B cell (primary cell): ENCODE data around the gene LRRC58. TPM values are rescaled to one million over a fixed set of nuclear protein-coding genes. Genes with fewer than 3 reads are reported as not detected.
"Not testable (repeated sequence)": the region's sequence is repeated elsewhere in the genome, so short reads cannot be mapped to it uniquely, and the experiment has no call there.

Experiments
- ATAC-seq: fragments of 200-7000 bp; cut with Tn5 transposase; one replicate; pipeline ENCODE4 v1.10.0; 2021; ENCODE audit warnings: low read depth, mild to moderate bottlenecking, moderate number of reproducible peaks, moderate library complexity
- CTCF ChIA-PET: fragments of 350-600 bp; sonication (Branson Sonifier 250); formaldehyde crosslinking; loops from one replicate; lab custom pipeline; 2021; ENCODE audit warnings: antibody characterized with exemption, inconsistent platforms; lab: Charles Lee
- POLR2A ChIA-PET: fragments of 350-600 bp; sonication (Branson Sonifier 250); formaldehyde crosslinking; loops from one replicate; lab custom pipeline; 2021; ENCODE audit warnings: antibody characterized with exemption; lab: Charles Lee
- DNase-seq: peaks from one replicate; pipeline ENCODE4 v3.0.0; 2013
- H2AFZ ChIP-seq: 2 replicates; pipeline ENCODE4 v1.6.1; 2012; ENCODE audit warnings: mild to moderate bottlenecking, low read depth, low read length; ENCODE audit not compliant: insufficient read depth, poor library complexity, severe bottlenecking
- H3K27ac ChIP-seq, 2 donors: 1 replicate in 1 of 2; 2 replicates in 1 of 2; pipeline ENCODE4 v1.5.1; 2012 to 2013; ENCODE audit warnings: low read length in 2 of 2, mild to moderate bottlenecking in 2 of 2, moderate library complexity in 1 of 2
- H3K27me3 ChIP-seq, 4 experiments: fragments of 200-600 bp in 1 of 4; sonication (generic) in 1 of 4; replicated peaks in 1 of 4; 1 replicate in 2 of 4; 2 replicates in 2 of 4; pipeline versions ENCODE4 v1.6.1 to v1.7.0; 2013 to 2016; ENCODE audit warnings: low read length in 3 of 4, mild to moderate bottlenecking in 2 of 4, mixed read lengths in 1 of 4, moderate library complexity in 1 of 4; ENCODE audit not compliant: insufficient read depth in 4 of 4, control insufficient read depth in 3 of 4; ENCODE audit errors: control extremely low read depth in 1 of 4
- H3K36me3 ChIP-seq, 2 experiments: replicated peaks in 1 of 2; 1 replicate in 1 of 2; 2 replicates in 1 of 2; pipeline versions ENCODE4 v1.6.1 to v1.7.1; 2013; ENCODE audit warnings: low read length in 1 of 2; ENCODE audit not compliant: insufficient read depth in 2 of 2, control insufficient read depth in 1 of 2; ENCODE audit errors: control extremely low read depth in 1 of 2, extremely low read depth in 1 of 2
- H3K4me1 ChIP-seq, 2 donors: fragments of 200-600 bp in 1 of 2; sonication (generic) in 1 of 2; 1 replicate in 1 of 2; 2 replicates in 1 of 2; pipeline versions ENCODE4 v1.5.1 to v1.6.1; 2013 to 2017; ENCODE audit warnings: low read length in 2 of 2; ENCODE audit not compliant: control insufficient read depth in 2 of 2, insufficient read depth in 2 of 2
- H3K4me2 ChIP-seq: replicated peaks from 2 replicates; pipeline ENCODE3; 2012; ENCODE audit warnings: mild to moderate bottlenecking, low read depth, low read length; ENCODE audit not compliant: poor library complexity, severe bottlenecking
- H3K4me3 ChIP-seq, 5 experiments: fragments of 200-600 bp in 1 of 5; sonication (generic) in 1 of 5; 1 replicate in 3 of 5; 2 replicates in 2 of 5; pipeline versions ENCODE4 v1.5.1 to v1.7.0; 2011 to 2016; ENCODE audit warnings: low read length in 4 of 5, mild to moderate bottlenecking in 4 of 5, low read depth in 2 of 5, control low read depth in 1 of 5, moderate library complexity in 1 of 5; ENCODE audit not compliant: insufficient read depth in 1 of 5; ENCODE audit errors: control extremely low read depth in 1 of 5, extremely low read depth in 1 of 5
- H3K79me2 ChIP-seq: fragments of 200-600 bp; sonication (generic); one replicate; pipeline ENCODE4 v1.6.0; 2016; ENCODE audit warnings: low read length; ENCODE audit not compliant: control insufficient read depth, insufficient read depth
- H3K9ac ChIP-seq: fragments of 200-600 bp; sonication (generic); 2 replicates; pipeline ENCODE4 v1.6.1; 2017; ENCODE audit warnings: mild to moderate bottlenecking, low read length, moderate library complexity
- H3K9me3 ChIP-seq, 3 donors: one replicate each; pipeline versions ENCODE4 v1.6.1 to v1.7.1; 2013; ENCODE audit warnings: low read length in 2 of 3; ENCODE audit not compliant: control insufficient read depth in 2 of 3, insufficient read depth in 1 of 3; ENCODE audit errors: control extremely low read depth in 1 of 3
- H4K20me1 ChIP-seq: 2 replicates; pipeline ENCODE4 v1.6.0; 2012; ENCODE audit warnings: mild to moderate bottlenecking, low read length; ENCODE audit not compliant: insufficient read depth, control insufficient read depth, poor library complexity, severe bottlenecking
- H3K27ac Mint-ChIP-seq: one replicate; pipeline ENCODE4 v1.8.0; 2021; ENCODE audit warnings: mixed read lengths
- H3K27me3 Mint-ChIP-seq: one replicate; pipeline ENCODE4 v1.8.0; 2021; ENCODE audit warnings: mixed read lengths
- H3K4me1 Mint-ChIP-seq: one replicate; pipeline ENCODE4 v1.8.0; 2021; ENCODE audit warnings: mixed read lengths
- H3K4me3 Mint-ChIP-seq: one replicate; pipeline ENCODE4 v1.8.0; 2021; ENCODE audit warnings: mixed read lengths
- H3K9me3 Mint-ChIP-seq: one replicate; pipeline ENCODE4 v1.8.0; 2022; ENCODE audit warnings: mixed read lengths; ENCODE audit not compliant: insufficient read depth
- CTCF ChIP-seq: fragments of 200-600 bp; IDR thresholded peaks from one replicate; pipeline ENCODE4 v1.8.0; 2022; ENCODE audit warnings: antibody characterized with exemption, mild to moderate bottlenecking
- EZH2 ChIP-seq: IDR thresholded peaks from 2 replicates; pipeline ENCODE4 v1.6.1; 2012; ENCODE audit warnings: borderline replicate concordance, low read depth, mild to moderate bottlenecking, moderate library complexity, low read length; ENCODE audit not compliant: insufficient read depth, poor library complexity, severe bottlenecking
- WGBS: methylation state at CpG from one replicate; pipeline ENCODE4 v1.1.5; 2013; ENCODE audit warnings: missing lambda C conversion rate; ENCODE audit not compliant: insufficient coverage; 5-methylcytosine and 5-hydroxymethylcytosine counted together
- intact Hi-C: fragments of 100-400 bp; cut with micrococcal nuclease; formaldehyde crosslinking; loops from one replicate; pipeline ENCODE4 v1.10.0; 2022
- polyA plus RNA-seq: library from polyadenylated mRNA; depleted of rRNA; stranded (reverse); fragments of >200 nt; gene quantifications from 2 replicates; pipeline ENCODE4 v1.2.3, GENCODE V29; 2012
- total RNA-seq, 2 donors: library from RNA; stranded (reverse); fragments of 120-200 nt in 1 of 2; gene quantifications; 1 replicate in 1 of 2; 2 replicates in 1 of 2; pipeline versions ENCODE4 v1.2.3 to v1.2.4, GENCODE V29; 2013 to 2022

LRRC58 gene
- total and polyA plus RNA-seq, 2 donors (not counting 1 experiment from before 2014, with no cell fraction given), result 5.0 to 16.7 TPM

GRCh38 chr3:120382941-120383447 lies 33.8 kb upstream of the LRRC58 start:
- ATAC-seq, result no peak
- H3K9me3 Mint-ChIP-seq, result peaks cover 2% of the 10 kb centered on the region
- H3K4me3 Mint-ChIP-seq, result no peak overlapping the region
- no peak overlapping the region for H3K9ac ChIP-seq
- WGBS, result 82% methylated on average over 2 of the region's 2 CpGs
- H3K36me3 ChIP-seq, result no peaks in the 10 kb centered on the region
- no peak overlapping the region for H3K4me3 ChIP-seq
- intact Hi-C loops, result no loop called here
- H3K27ac Mint-ChIP-seq, result no peak overlapping the region
- ChIA-PET POLR2A (no interaction called here), CTCF (no interaction called here)
- peaks cover 0 to 3% (median 0%) of the 10 kb centered on the region in 3 donors for H3K9me3 ChIP-seq
- peaks cover 0 to 5% (median 3%) of the 10 kb centered on the region in 4 experiments for H3K27me3 ChIP-seq
- no peak overlapping the region for H2AFZ ChIP-seq
- no peaks in the 10 kb centered on the region for H3K4me1 Mint-ChIP-seq
- H3K4me2 ChIP-seq, result no peak overlapping the region
- H3K27ac ChIP-seq, result no peak overlapping the region
- H3K79me2 ChIP-seq, result no peaks in the 10 kb centered on the region
- TF ChIP-seq EZH2 (no peak), CTCF (no peak)
- no peaks in the 10 kb centered on the region for H3K4me1 ChIP-seq
- no peaks in the 10 kb centered on the region for H4K20me1 ChIP-seq
- H3K27me3 Mint-ChIP-seq, result peaks cover 5% of the 10 kb centered on the region
- no peak for DNase-seq

GRCh38 chr3:120381503-120381902 lies 32.3 kb upstream of the LRRC58 start:
- H3K4me2 ChIP-seq, result no peak overlapping the region
- no peak overlapping the region for H3K27ac Mint-ChIP-seq
- H4K20me1 ChIP-seq, result no peaks in the 10 kb centered on the region
- 100% methylated on average over 2 of the region's 2 CpGs for WGBS
- H3K9me3 ChIP-seq, result peaks cover 0 to 3% (median 0%) of the 10 kb centered on the region in 3 donors
- ChIA-PET POLR2A (no interaction called here), CTCF (no interaction called here)
- TF ChIP-seq EZH2, result no peak
- TF ChIP-seq CTCF, result no peak
- H3K36me3 ChIP-seq, result no peaks in the 10 kb centered on the region
- peaks cover 2% of the 10 kb centered on the region for H3K9me3 Mint-ChIP-seq
- no peak overlapping the region for H3K9ac ChIP-seq
- peaks cover 5% of the 10 kb centered on the region for H3K27me3 Mint-ChIP-seq
- H3K27ac ChIP-seq, result no peak overlapping the region
- H3K4me1 Mint-ChIP-seq, result no peaks in the 10 kb centered on the region
- DNase-seq (no peak), ATAC-seq (no peak)
- H3K4me3 Mint-ChIP-seq, result no peak overlapping the region
- intact Hi-C loops, result no loop called here
- H3K79me2 ChIP-seq, result no peaks in the 10 kb centered on the region
- H2AFZ ChIP-seq, result no peak overlapping the region
- no peak overlapping the region for H3K4me3 ChIP-seq
- no peaks in the 10 kb centered on the region for H3K4me1 ChIP-seq
- H3K27me3 ChIP-seq, result peaks cover 0 to 5% (median 3%) of the 10 kb centered on the region in 4 experiments

- H3K27me3 ChIP-seq, H3K4me3 Mint-ChIP-seq, H3K9me3 Mint-ChIP-seq, H3K36me3 ChIP-seq, H3K4me1 Mint-ChIP-seq, H3K4me1 ChIP-seq, H3K27me3 Mint-ChIP-seq, H2AFZ ChIP-seq, H3K79me2 ChIP-seq, CTCF ChIA-PET, H3K27ac ChIP-seq, ATAC-seq, POLR2A ChIA-PET, H3K9ac ChIP-seq, H4K20me1 ChIP-seq, H3K4me2 ChIP-seq, H3K27ac Mint-ChIP-seq, H3K4me3 ChIP-seq, H3K9me3 ChIP-seq, intact Hi-C loops, DNase-seq: not testable (repeated sequence)
- WGBS, result 80% methylated on average over 2 of the region's 12 CpGs
Measured at GRCh38 chr3:120377948-120378347, 28.8 kb upstream of the LRRC58 start.
